Endothelial cell of umbilical vein (primary cell): ENCODE measurements around the gene MEP1B. TPM values are rescaled to one million over a fixed set of nuclear protein-coding genes. Genes with fewer than 3 reads are reported as not detected.

Source experiments
- BruUV-seq: library from RNA; stranded (reverse); fragments of 400-500 nt; replicated peaks from 2 replicates; lab custom pipeline; 2021; lab: Mats Ljungman, UMichigan
- CTCF ChIA-PET: fragments of 300-600, 350-600 bp; sonication (Branson Sonifier 250); formaldehyde crosslinking; loops from one replicate; lab custom pipeline; 2021; ENCODE audit warnings: antibody characterized with exemption, inconsistent platforms; lab: Charles Lee
- POLR2A ChIA-PET: fragments of 300-600, 350-600 bp; sonication (Branson Sonifier 250); formaldehyde crosslinking; loops from one replicate; lab custom pipeline; 2021; ENCODE audit warnings: antibody characterized with exemption, inconsistent platforms; lab: Charles Lee
- DNase-seq: peaks from one replicate; pipeline ENCODE4 v3.0.0-alpha.2; 2011; ENCODE audit warnings: low read depth, low spot score
- FAIRE-seq: peaks from 2 replicates; lab custom pipeline; 2011; peaks lifted over from hg19 to GRCh38; lab: Jason Lieb, UNC
- H2AFZ ChIP-seq: 2 replicates; pipeline ENCODE4 v1.6.0; 2012; ENCODE audit warnings: low read depth, low read length, control low read depth, inconsistent platforms
- H3K27ac ChIP-seq: 2 replicates; pipeline ENCODE4 v1.5.1; 2011; ENCODE audit warnings: low read depth, mild to moderate bottlenecking, control low read depth, low read length, moderate library complexity; ENCODE audit not compliant: insufficient read depth
- H3K27me3 ChIP-seq, 2 experiments: 2 replicates each; pipeline versions ENCODE4 v1.6.0 to v1.6.1; 2011; ENCODE audit warnings: low read length in 2 of 2, mixed read lengths in 1 of 2; ENCODE audit not compliant: control insufficient read depth in 2 of 2, insufficient read depth in 2 of 2
- H3K36me3 ChIP-seq, 2 experiments: 2 replicates in 1 of 2; 3 replicates in 1 of 2; pipeline ENCODE4 v1.5.1; 2011; ENCODE audit warnings: low read length in 2 of 2, mild to moderate bottlenecking in 1 of 2, moderate library complexity in 1 of 2; ENCODE audit not compliant: control insufficient read depth in 2 of 2, insufficient read depth in 2 of 2; ENCODE audit errors: extremely low read depth in 1 of 2
- H3K4me1 ChIP-seq: 3 replicates; pipeline ENCODE4 v1.5.1; 2011; ENCODE audit warnings: mild to moderate bottlenecking, low read length; ENCODE audit not compliant: control insufficient read depth, insufficient read depth; ENCODE audit errors: extremely low read depth
- H3K4me2 ChIP-seq: 2 replicates; pipeline ENCODE4 v1.6.1; 2011; ENCODE audit warnings: low read length, control low read depth, mixed read lengths; ENCODE audit not compliant: insufficient read depth
- H3K4me3 ChIP-seq, 3 experiments: fragments of 200-600 bp in 1 of 3; sonication (generic), shearing (Covaris generic) in 1 of 3; replicated peaks in 1 of 3; 2 replicates each; pipeline ENCODE4 v1.5.1; 2011 to 2016; ENCODE audit warnings: control low read depth in 3 of 3, low read length in 3 of 3, mild to moderate bottlenecking in 2 of 3, inconsistent platforms in 1 of 3, low read depth in 1 of 3, moderate library complexity in 1 of 3; ENCODE audit not compliant: insufficient read depth in 1 of 3
- H3K79me2 ChIP-seq: 2 replicates; pipeline ENCODE4 v1.6.0; 2012; ENCODE audit warnings: low read length, inconsistent platforms; ENCODE audit not compliant: control insufficient read depth, insufficient read depth
- H3K9ac ChIP-seq: replicated peaks from 2 replicates; pipeline ENCODE3; 2011; ENCODE audit warnings: low read length, control low read depth; ENCODE audit not compliant: insufficient read depth; ENCODE audit errors: extremely low read depth
- H3K9me1 ChIP-seq: replicated peaks from 3 replicates; pipeline ENCODE4 v1.6.0; 2011; ENCODE audit warnings: mild to moderate bottlenecking, low read length; ENCODE audit not compliant: control insufficient read depth, insufficient read depth; ENCODE audit errors: extremely low read depth
- H3K9me3 ChIP-seq: replicated peaks from 2 replicates; pipeline ENCODE4 v1.5.1; 2012; ENCODE audit warnings: low read length, inconsistent platforms; ENCODE audit not compliant: control insufficient read depth, insufficient read depth
- H4K20me1 ChIP-seq: replicated peaks from 2 replicates; pipeline ENCODE3; 2011; ENCODE audit warnings: mild to moderate bottlenecking, low read length; ENCODE audit not compliant: control insufficient read depth, insufficient read depth; ENCODE audit errors: extremely low read depth
- EZH2 ChIP-seq: IDR thresholded peaks from 2 replicates; pipeline ENCODE4 v1.6.1; 2012; ENCODE audit warnings: borderline replicate concordance, low read depth, mild to moderate bottlenecking, moderate library complexity, low read length, inconsistent platforms; ENCODE audit not compliant: severe bottlenecking
- FOS ChIP-seq: IDR thresholded peaks from 2 replicates; pipeline ENCODE4 v1.6.1; 2011; ENCODE audit warnings: mild to moderate bottlenecking, low read length, moderate library complexity, borderline replicate concordance; ENCODE audit not compliant: insufficient read depth
- GATA2 ChIP-seq: IDR thresholded peaks from 2 replicates; pipeline ENCODE4 v1.7.0; 2011; ENCODE audit warnings: low read depth, mild to moderate bottlenecking, moderate library complexity, mixed read lengths, low read length; ENCODE audit not compliant: insufficient read length, insufficient read depth
- JUN ChIP-seq: IDR thresholded peaks from 2 replicates; pipeline ENCODE4 v1.6.1; 2011; ENCODE audit warnings: borderline replicate concordance, low read depth; ENCODE audit not compliant: insufficient read length, insufficient read depth
- MYC ChIP-seq: IDR thresholded peaks from one replicate; pipeline ENCODE4 v1.6.1; 2011; ENCODE audit warnings: mild to moderate bottlenecking, low read depth, low read length
- POLR2A ChIP-seq: IDR thresholded peaks from 2 replicates; pipeline ENCODE4 v1.6.1; 2012; ENCODE audit warnings: low read depth, mild to moderate bottlenecking, control low read depth, low read length
- POLR2AphosphoS5 ChIP-seq: IDR thresholded peaks from 2 replicates; pipeline ENCODE4 v1.6.1; 2012; ENCODE audit warnings: low read depth, mild to moderate bottlenecking, control low read depth, low read length, moderate library complexity; ENCODE audit not compliant: insufficient read depth
- dilution Hi-C: fragments of 300-500 bp; cut with MboI; formaldehyde crosslinking; loops from one replicate; pipeline ENCODE4 v1.15.0; 2019; ENCODE audit warnings: low sequenced_read_pairs; ENCODE audit not compliant: extremely low pct_ligation_motif_present
- intact Hi-C: fragments of 100-400 bp; cut with micrococcal nuclease; formaldehyde crosslinking; loops from one replicate; pipeline ENCODE4 v1.10.0; 2022
- polyA plus RNA-seq, 4 experiments: library from polyadenylated mRNA; depleted of rRNA in 3 of 4; stranded (reverse) in 3 of 4; unstranded in 1 of 4; fragments of >200 nt; gene quantifications; 2 replicates each; pipeline versions ENCODE4 v1.2.1 to v1.2.3, GENCODE V29; 2011 to 2012; ENCODE audit warnings: missing spikeins in 1 of 4
- total RNA-seq: library from RNA; stranded (reverse); gene quantifications from 2 replicates; pipeline ENCODE4 v1.2.3, GENCODE V29; 2021
- TF ChIP-seq, protein P1 (sequence below), 2 donors: IDR thresholded peaks; 1 replicate in 1 of 2; 2 replicates in 1 of 2; pipeline ENCODE4 v1.5.1; 2011; ENCODE audit warnings: low read length in 2 of 2, mild to moderate bottlenecking in 2 of 2, moderate library complexity in 2 of 2, control low read depth in 1 of 2, inconsistent platforms in 1 of 2, low read depth in 1 of 2; ENCODE audit not compliant: insufficient read depth in 1 of 2; ENCODE audit errors: extremely low read depth in 1 of 2
- TF ChIP-seq, protein P2 (sequence below): IDR thresholded peaks from 2 replicates; pipeline ENCODE4 v1.6.1; 2011; ENCODE audit not compliant: insufficient read depth, insufficient read length

The MEP1B gene
- total and polyA plus RNA-seq, 2 donors (not counting 3 experiments of a cell fraction or from before 2014, with no cell fraction given) = not detected

DNA sequence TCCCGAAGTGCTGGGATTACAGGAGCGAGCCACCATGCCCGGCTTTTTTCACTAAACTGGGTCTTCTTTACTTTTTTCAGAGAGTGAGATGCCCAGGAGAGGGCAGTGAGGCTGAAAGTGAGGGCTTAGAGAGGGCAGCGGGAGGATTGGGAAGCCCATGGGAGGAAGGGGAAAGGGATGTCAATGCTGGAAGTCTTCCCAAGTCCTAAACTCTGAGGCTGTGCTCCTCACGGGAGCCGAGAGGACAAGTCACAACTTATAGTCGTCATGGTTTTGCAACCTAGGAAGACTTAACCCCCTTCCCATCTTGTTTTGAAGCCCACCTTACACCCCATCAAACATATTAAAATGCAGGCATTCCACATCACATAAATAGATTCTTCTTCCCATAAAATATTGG lies 15.1 kb upstream of the MEP1B start:
- Histone ChIP-seq H3K36me3 (no peaks in the 10 kb centered on the region), H3K9me3 (no peaks in the 10 kb centered on the region), H3K4me2 (no peak overlapping the region), H3K27me3 (no peaks in the 10 kb centered on the region), H2AFZ (no peak overlapping the region), H3K79me2 (no peaks in the 10 kb centered on the region), H3K9ac (no peak overlapping the region), H3K4me3 (no peak overlapping the region), H3K4me1 (no peaks in the 10 kb centered on the region), H4K20me1 (no peaks in the 10 kb centered on the region), H3K27ac (no peak overlapping the region), H3K9me1 (no peaks in the 10 kb centered on the region)
- DNase-seq = no peak
- FAIRE-seq = no peak
- TF ChIP-seq, protein P1, sequence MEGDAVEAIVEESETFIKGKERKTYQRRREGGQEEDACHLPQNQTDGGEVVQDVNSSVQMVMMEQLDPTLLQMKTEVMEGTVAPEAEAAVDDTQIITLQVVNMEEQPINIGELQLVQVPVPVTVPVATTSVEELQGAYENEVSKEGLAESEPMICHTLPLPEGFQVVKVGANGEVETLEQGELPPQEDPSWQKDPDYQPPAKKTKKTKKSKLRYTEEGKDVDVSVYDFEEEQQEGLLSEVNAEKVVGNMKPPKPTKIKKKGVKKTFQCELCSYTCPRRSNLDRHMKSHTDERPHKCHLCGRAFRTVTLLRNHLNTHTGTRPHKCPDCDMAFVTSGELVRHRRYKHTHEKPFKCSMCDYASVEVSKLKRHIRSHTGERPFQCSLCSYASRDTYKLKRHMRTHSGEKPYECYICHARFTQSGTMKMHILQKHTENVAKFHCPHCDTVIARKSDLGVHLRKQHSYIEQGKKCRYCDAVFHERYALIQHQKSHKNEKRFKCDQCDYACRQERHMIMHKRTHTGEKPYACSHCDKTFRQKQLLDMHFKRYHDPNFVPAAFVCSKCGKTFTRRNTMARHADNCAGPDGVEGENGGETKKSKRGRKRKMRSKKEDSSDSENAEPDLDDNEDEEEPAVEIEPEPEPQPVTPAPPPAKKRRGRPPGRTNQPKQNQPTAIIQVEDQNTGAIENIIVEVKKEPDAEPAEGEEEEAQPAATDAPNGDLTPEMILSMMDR (IDR thresholded peaks at IDR 0.05; ENCODE audit: extremely low read depth in 1 of 2, insufficient read depth in 1 of 2, low read depth in 1 of 2, low read length in 2 of 2) = no peak
- TF ChIP-seq GATA2 = no peak
- no peak for TF ChIP-seq FOS
- TF ChIP-seq JUN = no peak
- TF ChIP-seq MYC = no peak
- TF ChIP-seq, protein P2, sequence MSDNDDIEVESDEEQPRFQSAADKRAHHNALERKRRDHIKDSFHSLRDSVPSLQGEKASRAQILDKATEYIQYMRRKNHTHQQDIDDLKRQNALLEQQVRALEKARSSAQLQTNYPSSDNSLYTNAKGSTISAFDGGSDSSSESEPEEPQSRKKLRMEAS = no peak
- no peak for TF ChIP-seq POLR2AphosphoS5
- no peak for TF ChIP-seq EZH2
- no peak for TF ChIP-seq POLR2A
- intact Hi-C loops = no loop called here
- ChIA-PET POLR2A (interaction anchor here (0.6 kb wide), 1 partner anchor 58 kb away, joined by 3 read pairs; no protein-coding TSS in a partner anchor), CTCF (interaction anchor here (1.3 to 1.4 kb wide), 2 partner anchors 17 to 375 kb away, joined by 4 to 5 read pairs; no protein-coding TSS in a partner anchor)
- dilution Hi-C loops = no loop called here
- BruUV-seq = no TSS peak
